Measurements from ENCODE around the gene C10orf62. TPM values are rescaled to one million over a fixed set of nuclear protein-coding genes. Genes with fewer than 3 reads are reported as not detected.
A peak's percentile ranks its signal among the peaks of the same experiment; 100 is the strongest.
"Not testable (repeated sequence)": the region's sequence is repeated elsewhere in the genome, so short reads cannot be mapped to it uniquely, and the experiment has no call there.

C10orf62 gene
- total and polyA plus RNA-seq, 9 donors, result 0.14 TPM; not detected in 8

DNA sequence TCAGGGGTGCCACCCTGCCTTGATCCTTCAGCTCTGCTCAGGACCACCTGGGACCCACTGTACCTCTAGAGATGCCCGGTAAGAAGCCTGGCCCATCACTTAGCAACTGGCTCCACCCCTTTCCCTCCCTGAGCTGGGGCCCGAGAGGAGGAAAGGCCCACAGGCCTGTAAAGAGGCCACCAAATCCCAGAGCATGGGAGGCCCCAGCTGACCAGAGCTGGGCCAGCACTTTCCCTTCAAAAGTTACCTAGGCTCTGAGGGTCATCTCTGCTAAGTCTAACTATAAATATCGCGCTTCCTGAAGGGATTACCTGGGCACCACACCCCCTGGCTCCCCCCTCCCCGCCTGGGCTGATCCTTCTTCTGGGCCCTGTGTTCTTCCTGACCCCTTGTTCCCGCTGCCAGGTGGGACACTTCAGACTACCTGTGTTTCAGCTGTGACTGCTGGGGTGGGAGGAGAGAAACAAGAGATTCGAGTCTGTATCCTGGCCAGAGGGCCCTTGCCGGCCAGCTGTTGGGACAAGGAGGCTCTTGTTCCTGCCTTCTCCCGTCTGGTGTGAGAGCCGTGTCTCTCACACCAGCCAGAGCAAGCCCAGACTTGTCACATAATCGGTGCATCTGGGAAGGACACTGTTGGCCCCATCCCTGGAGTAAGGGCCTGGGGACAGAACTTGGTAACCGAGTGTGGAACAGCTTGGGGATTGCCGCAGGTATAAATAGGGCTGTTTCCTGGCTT, 39.8 kb upstream of the C10orf62 start:
- Histone ChIP-seq H3K27me3 (ENCODE audit: control insufficient read depth, insufficient read depth, low read length) (no peaks in the 10 kb centered on the region), H3K4me1 (ENCODE audit: control insufficient read depth, insufficient read depth, low read length) (peaks cover 49% of the 10 kb centered on the region), H3K27ac (ENCODE audit: low read length) (peak overlapping the region; percentile 66), H3K36me3 (ENCODE audit: control insufficient read depth, insufficient read depth, low read length) (no peaks in the 10 kb centered on the region), H3K9me3 (replicated peaks; ENCODE audit: control insufficient read depth, low read depth, low read length) (no peaks in the 10 kb centered on the region), H3K4me3 (ENCODE audit: low read length) (no peak overlapping the region)
- WGBS (ENCODE audit: insufficient coverage), result 27% methylated on average over 5 of the region's 13 CpGs
- DNase-seq, result peak; percentile 74

DNA sequence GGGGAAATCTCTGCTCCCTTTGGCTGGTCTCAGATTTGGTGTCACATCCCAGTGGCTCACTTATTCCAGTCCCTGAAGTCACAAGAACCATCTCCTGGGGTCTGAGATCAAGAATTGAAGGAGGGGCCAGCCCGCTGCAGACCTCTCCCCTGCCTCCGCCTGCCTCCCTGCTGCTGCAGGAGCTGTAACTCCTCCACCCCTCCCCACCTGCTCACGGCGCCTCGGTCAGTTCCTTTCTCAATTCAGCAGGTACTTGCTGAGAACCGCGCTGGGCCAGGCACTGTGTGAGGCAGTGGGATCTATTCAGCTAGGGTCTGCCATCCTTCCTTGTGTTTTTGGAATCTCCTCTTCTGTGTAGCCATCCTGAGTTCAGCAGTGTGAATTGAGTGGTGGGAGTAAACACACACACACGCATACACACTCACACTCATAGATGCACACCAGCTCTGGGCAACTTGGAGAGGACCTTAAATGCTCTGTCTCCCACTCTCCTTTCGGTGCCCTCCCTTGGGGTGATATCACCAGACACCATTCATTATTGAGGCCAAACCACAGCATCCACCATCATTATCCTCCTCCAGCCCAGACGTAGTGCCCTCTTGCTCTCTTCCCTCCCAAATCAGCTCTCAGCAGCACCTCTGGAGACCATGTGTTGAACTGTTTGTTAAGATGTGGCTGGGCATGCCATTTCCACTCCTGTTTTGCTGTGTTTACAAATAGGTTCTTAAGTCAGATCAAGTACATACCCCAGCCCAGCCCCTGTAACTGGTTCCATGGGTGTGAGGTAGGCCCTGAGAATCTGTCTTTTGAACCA, 39.0 kb upstream of the C10orf62 start:
- Histone ChIP-seq H3K4me3 (ENCODE audit: low read length) (no peak overlapping the region), H3K36me3 (ENCODE audit: control insufficient read depth, insufficient read depth, low read length) (no peaks in the 10 kb centered on the region), H3K27ac (ENCODE audit: low read length) (peak overlapping the region; percentile 66), H3K9me3 (replicated peaks; ENCODE audit: control insufficient read depth, low read depth, low read length) (peaks cover 3% of the 10 kb centered on the region), H3K27me3 (ENCODE audit: control insufficient read depth, insufficient read depth, low read length) (no peaks in the 10 kb centered on the region), H3K4me1 (ENCODE audit: control insufficient read depth, insufficient read depth, low read length) (peaks cover 49% of the 10 kb centered on the region)
- 80% methylated on average over 1 of the region's 10 CpGs for WGBS (ENCODE audit: insufficient coverage)
- DNase-seq, result no peak

DNA sequence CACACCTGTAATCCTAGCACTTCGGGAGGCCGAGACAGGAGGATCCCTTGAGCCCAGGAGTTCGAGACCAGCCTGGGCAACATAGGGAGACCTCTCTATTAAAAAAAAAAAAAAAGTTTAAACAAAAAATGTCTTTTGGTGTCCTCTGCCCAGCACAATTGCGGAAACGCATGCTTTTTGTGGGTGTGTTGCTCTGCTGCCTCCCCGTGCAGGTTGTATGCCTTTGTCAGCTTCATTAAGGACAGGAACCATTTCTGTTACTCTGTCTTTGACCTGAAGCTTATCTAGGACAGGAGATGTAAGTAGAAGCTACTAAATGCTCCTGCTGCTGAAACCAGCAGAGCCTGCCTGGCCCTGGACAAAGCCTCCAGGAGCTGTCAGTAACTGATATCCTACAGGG, 38.2 kb upstream of the C10orf62 start:
- Histone ChIP-seq H3K27me3 (ENCODE audit: control insufficient read depth, insufficient read depth, low read length) (no peaks in the 10 kb centered on the region), H3K27ac (ENCODE audit: low read length) (no peak overlapping the region), H3K4me1 (ENCODE audit: control insufficient read depth, insufficient read depth, low read length) (peaks cover 46% of the 10 kb centered on the region), H3K4me3 (ENCODE audit: low read length) (no peak overlapping the region), H3K9me3 (replicated peaks; ENCODE audit: control insufficient read depth, low read depth, low read length) (peaks cover 4% of the 10 kb centered on the region), H3K36me3 (ENCODE audit: control insufficient read depth, insufficient read depth, low read length) (no peaks in the 10 kb centered on the region)
- WGBS (ENCODE audit: insufficient coverage), result 87% methylated on average over 3 of the region's 6 CpGs
- DNase-seq, result no peak

DNA sequence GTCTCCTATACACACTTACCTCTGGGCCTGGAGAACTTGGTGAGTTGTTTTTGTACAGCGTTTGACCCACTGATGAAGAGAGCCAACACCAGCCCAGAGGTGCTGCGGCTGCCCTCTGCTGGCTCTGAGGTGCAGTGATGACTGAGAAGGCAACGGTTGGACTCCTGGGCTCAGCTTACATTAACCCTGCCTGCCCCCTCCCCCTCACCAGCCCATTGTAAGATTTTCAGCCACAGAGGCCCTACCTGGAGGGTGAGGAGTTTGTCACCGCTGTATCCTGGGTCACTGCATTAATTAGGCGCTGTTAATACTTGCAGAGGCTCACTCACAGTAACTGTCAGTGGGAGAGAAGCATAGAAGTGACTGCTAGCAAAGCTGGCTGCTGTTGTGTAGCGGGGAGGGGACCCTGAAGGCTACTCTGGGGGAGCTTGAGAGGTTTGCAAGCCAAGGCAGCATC, 35.9 kb upstream of the C10orf62 start:
- no peaks in the 10 kb centered on the region for H3K36me3 ChIP-seq (ENCODE audit: control insufficient read depth, insufficient read depth, low read length)
- H3K27ac ChIP-seq (ENCODE audit: low read length), result no peak overlapping the region
- peak; percentile 78 for DNase-seq
- 29% methylated on average over 3 of the region's 6 CpGs for WGBS (ENCODE audit: insufficient coverage)
- H3K4me3 ChIP-seq (ENCODE audit: low read length), result no peak overlapping the region
- no peaks in the 10 kb centered on the region for H3K27me3 ChIP-seq (ENCODE audit: control insufficient read depth, insufficient read depth, low read length)
- peaks cover 25% of the 10 kb centered on the region for H3K4me1 ChIP-seq (ENCODE audit: control insufficient read depth, insufficient read depth, low read length)
- H3K9me3 ChIP-seq (replicated peaks; ENCODE audit: control insufficient read depth, low read depth, low read length), result peaks cover 4% of the 10 kb centered on the region

DNA sequence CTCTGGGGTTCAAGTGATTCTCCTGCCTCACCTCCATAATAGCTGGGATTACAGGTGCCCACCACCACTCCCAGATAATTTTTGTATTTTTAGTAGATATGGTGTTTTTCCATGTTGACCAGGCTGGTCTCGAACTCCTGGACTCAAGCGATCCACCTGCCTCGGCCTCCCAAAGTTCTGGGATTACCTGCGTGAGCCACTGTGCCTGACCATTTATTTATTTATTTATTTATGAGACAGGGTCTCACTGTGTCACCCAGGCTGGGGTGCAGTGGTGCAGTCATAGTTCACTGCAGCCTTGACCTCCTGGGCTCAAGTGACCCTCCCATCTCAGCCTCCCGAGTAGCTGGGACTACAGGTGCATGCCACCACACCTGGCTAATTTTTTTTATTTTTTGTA, 35.2 kb upstream of the C10orf62 start:
- WGBS (ENCODE audit: insufficient coverage), result 100% methylated on average over 1 of the region's 5 CpGs
- H3K4me3 ChIP-seq (ENCODE audit: low read length), result not testable (repeated sequence)

DNA sequence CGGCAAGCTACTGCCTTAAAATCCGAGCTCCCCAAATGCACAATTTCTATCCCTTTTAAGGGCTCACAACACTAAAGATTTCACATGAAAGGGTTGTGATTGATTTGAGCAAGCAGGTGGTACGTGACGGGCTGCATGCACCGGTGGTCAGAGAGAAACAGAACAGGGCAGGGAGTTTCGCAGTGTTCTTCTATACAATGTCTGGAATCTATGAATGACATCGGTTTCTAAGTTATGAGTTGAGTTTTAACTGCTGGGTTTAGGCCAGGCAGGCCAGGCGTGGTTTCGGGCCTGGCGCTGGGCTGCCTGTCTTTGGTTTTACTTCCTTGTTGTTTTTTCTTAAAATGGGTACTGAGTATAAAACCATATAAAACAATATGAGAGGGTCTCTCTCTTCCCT, 34.0 kb upstream of the C10orf62 start:
- H3K36me3 ChIP-seq (ENCODE audit: control insufficient read depth, insufficient read depth, low read length); H3K9me3 ChIP-seq (replicated peaks; ENCODE audit: control insufficient read depth, low read depth, low read length); DNase-seq; H3K4me1 ChIP-seq (ENCODE audit: control insufficient read depth, insufficient read depth, low read length); H3K27ac ChIP-seq (ENCODE audit: low read length); H3K4me3 ChIP-seq (ENCODE audit: low read length); H3K27me3 ChIP-seq (ENCODE audit: control insufficient read depth, insufficient read depth, low read length): not testable (repeated sequence)
- 100% methylated on average over 1 of the region's 10 CpGs for WGBS (ENCODE audit: insufficient coverage)

More for the DNA sequence above, 35.2 kb upstream of the C10orf62 start:
- H3K27me3 ChIP-seq (ENCODE audit: control insufficient read depth, insufficient read depth, low read length); H3K36me3 ChIP-seq (ENCODE audit: control insufficient read depth, insufficient read depth, low read length); H3K9me3 ChIP-seq (replicated peaks; ENCODE audit: control insufficient read depth, low read depth, low read length); DNase-seq; H3K27ac ChIP-seq (ENCODE audit: low read length): not testable (repeated sequence)
- H3K4me1 ChIP-seq (ENCODE audit: control insufficient read depth, insufficient read depth, low read length), result peaks cover 18% of the 10 kb centered on the region

DNA sequence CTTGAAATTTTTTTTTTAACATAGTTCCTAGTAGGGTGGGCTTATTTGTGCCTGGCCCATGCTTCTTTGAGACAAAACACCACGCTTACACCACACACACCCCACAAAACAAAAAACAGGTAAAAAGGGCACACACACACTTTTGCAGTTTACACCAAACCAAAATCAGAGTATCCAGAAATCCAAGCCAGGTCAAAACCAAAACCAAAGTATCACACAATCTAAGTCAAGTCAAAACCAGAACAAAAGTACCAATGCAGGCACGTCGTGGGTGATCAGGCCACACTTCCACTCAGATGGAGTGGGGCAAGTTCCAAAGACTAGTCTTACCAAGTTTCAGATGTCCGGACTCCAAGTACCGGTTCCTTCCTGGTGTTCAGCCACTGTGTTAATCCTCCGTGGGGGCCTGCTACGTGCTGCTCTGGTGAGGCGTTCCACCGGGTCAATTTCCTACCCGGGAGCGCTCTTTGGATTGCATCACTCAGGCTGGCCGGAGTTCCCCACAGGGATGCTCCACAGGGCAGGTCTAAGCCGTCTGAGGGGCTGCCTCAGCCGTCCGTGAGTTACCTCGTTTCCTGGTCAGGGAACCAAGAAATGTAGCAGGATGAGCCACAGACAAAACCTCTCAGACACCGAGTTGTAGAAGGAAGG, 28.7 kb upstream of the C10orf62 start:
- DNase-seq; H3K9me3 ChIP-seq (replicated peaks; ENCODE audit: control insufficient read depth, low read depth, low read length): not testable (repeated sequence)
- WGBS (ENCODE audit: insufficient coverage), result 72% methylated on average over 14 of the region's 17 CpGs

DNA sequence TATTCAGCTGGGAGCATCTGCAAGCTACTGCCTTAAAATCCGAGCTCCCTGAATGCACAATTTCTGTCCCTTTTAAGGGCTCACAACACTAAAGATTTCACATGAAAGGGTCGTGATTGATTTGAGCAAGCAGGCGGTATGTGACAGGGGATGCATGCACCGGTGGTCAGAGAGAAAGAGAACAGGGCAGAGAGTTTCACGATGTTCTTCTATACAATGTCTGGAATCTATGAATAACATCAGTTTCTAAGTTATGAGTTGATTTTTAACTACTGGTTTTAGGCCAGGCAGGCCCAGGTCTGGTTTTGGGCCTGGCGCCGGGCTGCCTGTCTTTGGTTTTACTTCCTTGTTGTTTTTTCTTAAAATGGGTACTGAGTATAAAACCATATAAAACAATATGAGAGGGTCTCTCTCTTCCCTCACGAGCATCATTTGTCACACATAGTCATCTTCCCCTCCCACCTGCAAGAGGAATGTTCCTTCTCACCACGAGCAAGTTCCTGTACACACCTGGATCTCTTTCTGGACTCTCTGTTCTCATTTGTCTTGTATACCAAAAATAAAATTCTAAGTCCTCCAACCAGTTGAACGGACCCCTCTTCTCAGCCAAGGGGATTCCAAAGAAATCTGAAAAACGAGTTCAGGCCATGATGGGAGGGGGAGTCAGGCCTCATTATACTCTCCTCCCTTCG, 28.0 kb upstream of the C10orf62 start:
- not testable (repeated sequence) for DNase-seq; H3K4me1 ChIP-seq (ENCODE audit: control insufficient read depth, insufficient read depth, low read length); H3K27me3 ChIP-seq (ENCODE audit: control insufficient read depth, insufficient read depth, low read length); H3K4me3 ChIP-seq (ENCODE audit: low read length); H3K36me3 ChIP-seq (ENCODE audit: control insufficient read depth, insufficient read depth, low read length); H3K27ac ChIP-seq (ENCODE audit: low read length); H3K9me3 ChIP-seq (replicated peaks; ENCODE audit: control insufficient read depth, low read depth, low read length)
- 91% methylated on average over 7 of the region's 12 CpGs for WGBS (ENCODE audit: insufficient coverage)

More for the DNA sequence above, 28.7 kb upstream of the C10orf62 start:
- not testable (repeated sequence) for H3K27ac ChIP-seq (ENCODE audit: low read length); H3K4me3 ChIP-seq (ENCODE audit: low read length); H3K27me3 ChIP-seq (ENCODE audit: control insufficient read depth, insufficient read depth, low read length); H3K4me1 ChIP-seq (ENCODE audit: control insufficient read depth, insufficient read depth, low read length); H3K36me3 ChIP-seq (ENCODE audit: control insufficient read depth, insufficient read depth, low read length)

DNA sequence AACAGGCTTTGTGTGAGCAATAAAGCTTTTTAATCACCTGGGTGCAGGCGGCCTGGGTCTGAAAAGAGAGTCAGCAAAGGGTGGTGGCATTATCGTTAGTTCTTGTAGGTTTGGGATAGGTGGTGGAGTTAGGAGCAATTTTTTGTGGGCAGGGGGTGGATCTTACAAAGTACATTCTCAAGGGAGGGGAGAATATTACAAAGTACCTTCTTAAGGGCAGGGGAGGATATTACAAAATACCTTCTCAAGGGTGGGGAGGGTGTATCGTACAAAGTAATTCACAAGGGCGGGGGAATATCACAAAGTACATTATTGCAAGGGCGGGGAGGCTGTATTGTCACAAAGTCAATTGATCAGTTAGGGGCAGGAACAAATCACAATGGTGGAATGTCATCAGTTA, 27.2 kb upstream of the C10orf62 start:
- H3K4me3 ChIP-seq (ENCODE audit: low read length); H3K27ac ChIP-seq (ENCODE audit: low read length); H3K36me3 ChIP-seq (ENCODE audit: control insufficient read depth, insufficient read depth, low read length); H3K4me1 ChIP-seq (ENCODE audit: control insufficient read depth, insufficient read depth, low read length); H3K9me3 ChIP-seq (replicated peaks; ENCODE audit: control insufficient read depth, low read depth, low read length); DNase-seq; H3K27me3 ChIP-seq (ENCODE audit: control insufficient read depth, insufficient read depth, low read length): not testable (repeated sequence)
- 94% methylated on average over 2 of the region's 5 CpGs for WGBS (ENCODE audit: insufficient coverage)

DNA sequence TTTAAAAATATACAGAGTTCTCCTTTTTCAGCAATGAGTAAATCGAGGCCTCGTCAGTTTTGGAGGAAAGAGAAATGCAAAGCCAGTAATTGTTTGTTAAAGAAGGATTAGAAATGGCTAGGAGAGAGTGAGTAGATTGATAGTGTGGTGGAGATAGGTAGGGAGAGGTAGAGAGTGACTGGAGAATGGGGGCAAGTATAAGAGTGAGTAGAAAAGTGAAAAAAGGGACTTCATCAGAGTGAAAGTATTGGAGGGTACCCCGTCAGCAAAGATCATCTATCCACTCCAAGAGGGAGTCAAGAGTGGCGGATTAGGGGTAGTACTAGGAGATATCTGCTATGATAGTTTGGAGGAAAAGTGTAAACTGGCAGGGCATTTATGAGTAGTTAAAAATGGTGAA, 26.2 kb upstream of the C10orf62 start:
- no peak overlapping the region for H3K27ac ChIP-seq (ENCODE audit: low read length)
- no peak for DNase-seq
- no peaks in the 10 kb centered on the region for H3K4me1 ChIP-seq (ENCODE audit: control insufficient read depth, insufficient read depth, low read length)
- H3K9me3 ChIP-seq (replicated peaks; ENCODE audit: control insufficient read depth, low read depth, low read length), result no peaks in the 10 kb centered on the region
- H3K36me3 ChIP-seq (ENCODE audit: control insufficient read depth, insufficient read depth, low read length), result peaks cover 5% of the 10 kb centered on the region
- H3K4me3 ChIP-seq (ENCODE audit: low read length), result no peak overlapping the region
- no peaks in the 10 kb centered on the region for H3K27me3 ChIP-seq (ENCODE audit: control insufficient read depth, insufficient read depth, low read length)
- 90% methylated on average over 2 of the region's 4 CpGs for WGBS (ENCODE audit: insufficient coverage)
